Osteoblast (primary cell): ENCODE measurements around the gene MALRD1. TPM values are rescaled to one million over a fixed set of nuclear protein-coding genes. Genes with fewer than 3 reads are reported as not detected.

ENCODE experiments used
- DNase-seq: peaks from one replicate; pipeline ENCODE4 v3.0.0; 2011; ENCODE audit warnings: low spot score, mixed read lengths; ENCODE audit not compliant: insufficient read length; ENCODE audit errors: missing footprints
- H2AFZ ChIP-seq: 2 replicates; pipeline ENCODE4 v1.6.0; 2011; ENCODE audit warnings: mild to moderate bottlenecking, low read length
- H3K27ac ChIP-seq: 2 replicates; pipeline ENCODE4 v1.5.1; 2011; ENCODE audit warnings: mild to moderate bottlenecking, low read depth, low read length, moderate library complexity
- H3K27me3 ChIP-seq: 2 replicates; pipeline ENCODE4 v1.6.0; 2012; ENCODE audit warnings: mild to moderate bottlenecking, control low read depth, inconsistent platforms, low read length, moderate library complexity; ENCODE audit not compliant: insufficient read depth
- H3K36me3 ChIP-seq: 2 replicates; pipeline ENCODE4 v1.5.1; 2011; ENCODE audit warnings: mild to moderate bottlenecking, low read length, control low read depth, moderate library complexity; ENCODE audit not compliant: insufficient read depth
- H3K4me1 ChIP-seq: 2 replicates; pipeline ENCODE4 v1.5.1; 2011; ENCODE audit warnings: mild to moderate bottlenecking, low read length, control low read depth, moderate library complexity; ENCODE audit not compliant: insufficient read depth
- H3K4me2 ChIP-seq: 2 replicates; pipeline ENCODE4 v1.6.0; 2011; ENCODE audit warnings: mild to moderate bottlenecking, low read length; ENCODE audit not compliant: insufficient read depth
- H3K4me3 ChIP-seq: fragments of 200-600 bp; sonication (generic); 3 replicates; pipeline ENCODE4 v1.5.1; 2012; ENCODE audit warnings: mild to moderate bottlenecking, low read length, inconsistent platforms; ENCODE audit not compliant: insufficient read depth
- H3K79me2 ChIP-seq: 2 replicates; pipeline ENCODE4 v1.6.0; 2012; ENCODE audit warnings: mild to moderate bottlenecking, low read length, control low read depth, inconsistent platforms; ENCODE audit not compliant: insufficient read depth
- H3K9me3 ChIP-seq: 2 replicates; pipeline ENCODE4 v1.5.1; 2011; ENCODE audit warnings: low read depth, low read length, control low read depth
- H4K20me1 ChIP-seq: 2 replicates; pipeline ENCODE4 v1.6.0; 2012; ENCODE audit warnings: mild to moderate bottlenecking, low read length, control low read depth; ENCODE audit not compliant: insufficient read depth
- total RNA-seq: library from RNA; depleted of rRNA; stranded (reverse); fragments of >200 nt; gene quantifications from 2 replicates; pipeline ENCODE4 v1.2.3, GENCODE V29; 2012
- TF ChIP-seq, protein P1 (sequence below): IDR thresholded peaks from 2 replicates; pipeline ENCODE4 v1.5.1; 2011; ENCODE audit warnings: mild to moderate bottlenecking, low read depth, low read length, moderate library complexity; ENCODE audit errors: extremely low read depth

MALRD1 gene
- total RNA-seq, 1 donor = 2.9 TPM

DNA sequence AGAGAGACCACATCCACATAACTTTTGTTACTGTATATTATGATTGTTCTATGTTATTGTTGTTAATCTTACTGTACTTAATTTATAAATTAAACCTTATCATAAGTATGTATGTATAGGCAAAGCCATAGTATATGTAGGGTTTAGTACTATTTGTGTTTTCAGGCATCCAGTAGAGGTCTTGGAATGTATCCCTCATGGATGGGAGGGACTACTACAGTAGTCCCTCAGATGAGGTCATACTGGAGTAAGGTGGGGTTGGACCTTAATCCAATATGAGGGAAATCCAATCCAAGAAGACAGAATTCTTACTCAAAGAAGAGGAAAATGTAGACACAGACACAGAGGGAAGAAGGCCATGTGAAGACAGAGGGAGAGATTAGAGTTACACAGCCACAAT lies 34.1 kb upstream of the MALRD1 start:
- Histone ChIP-seq H3K4me3 (no peak overlapping the region), H3K27ac (no peak overlapping the region), H3K79me2 (no peaks in the 10 kb centered on the region), H3K27me3 (no peaks in the 10 kb centered on the region), H4K20me1 (no peaks in the 10 kb centered on the region), H2AFZ (no peak overlapping the region), H3K4me1 (no peaks in the 10 kb centered on the region), H3K4me2 (no peak overlapping the region), H3K36me3 (no peaks in the 10 kb centered on the region), H3K9me3 (no peaks in the 10 kb centered on the region)
- TF ChIP-seq, protein P1, sequence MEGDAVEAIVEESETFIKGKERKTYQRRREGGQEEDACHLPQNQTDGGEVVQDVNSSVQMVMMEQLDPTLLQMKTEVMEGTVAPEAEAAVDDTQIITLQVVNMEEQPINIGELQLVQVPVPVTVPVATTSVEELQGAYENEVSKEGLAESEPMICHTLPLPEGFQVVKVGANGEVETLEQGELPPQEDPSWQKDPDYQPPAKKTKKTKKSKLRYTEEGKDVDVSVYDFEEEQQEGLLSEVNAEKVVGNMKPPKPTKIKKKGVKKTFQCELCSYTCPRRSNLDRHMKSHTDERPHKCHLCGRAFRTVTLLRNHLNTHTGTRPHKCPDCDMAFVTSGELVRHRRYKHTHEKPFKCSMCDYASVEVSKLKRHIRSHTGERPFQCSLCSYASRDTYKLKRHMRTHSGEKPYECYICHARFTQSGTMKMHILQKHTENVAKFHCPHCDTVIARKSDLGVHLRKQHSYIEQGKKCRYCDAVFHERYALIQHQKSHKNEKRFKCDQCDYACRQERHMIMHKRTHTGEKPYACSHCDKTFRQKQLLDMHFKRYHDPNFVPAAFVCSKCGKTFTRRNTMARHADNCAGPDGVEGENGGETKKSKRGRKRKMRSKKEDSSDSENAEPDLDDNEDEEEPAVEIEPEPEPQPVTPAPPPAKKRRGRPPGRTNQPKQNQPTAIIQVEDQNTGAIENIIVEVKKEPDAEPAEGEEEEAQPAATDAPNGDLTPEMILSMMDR = no peak
- no peak for DNase-seq

DNA sequence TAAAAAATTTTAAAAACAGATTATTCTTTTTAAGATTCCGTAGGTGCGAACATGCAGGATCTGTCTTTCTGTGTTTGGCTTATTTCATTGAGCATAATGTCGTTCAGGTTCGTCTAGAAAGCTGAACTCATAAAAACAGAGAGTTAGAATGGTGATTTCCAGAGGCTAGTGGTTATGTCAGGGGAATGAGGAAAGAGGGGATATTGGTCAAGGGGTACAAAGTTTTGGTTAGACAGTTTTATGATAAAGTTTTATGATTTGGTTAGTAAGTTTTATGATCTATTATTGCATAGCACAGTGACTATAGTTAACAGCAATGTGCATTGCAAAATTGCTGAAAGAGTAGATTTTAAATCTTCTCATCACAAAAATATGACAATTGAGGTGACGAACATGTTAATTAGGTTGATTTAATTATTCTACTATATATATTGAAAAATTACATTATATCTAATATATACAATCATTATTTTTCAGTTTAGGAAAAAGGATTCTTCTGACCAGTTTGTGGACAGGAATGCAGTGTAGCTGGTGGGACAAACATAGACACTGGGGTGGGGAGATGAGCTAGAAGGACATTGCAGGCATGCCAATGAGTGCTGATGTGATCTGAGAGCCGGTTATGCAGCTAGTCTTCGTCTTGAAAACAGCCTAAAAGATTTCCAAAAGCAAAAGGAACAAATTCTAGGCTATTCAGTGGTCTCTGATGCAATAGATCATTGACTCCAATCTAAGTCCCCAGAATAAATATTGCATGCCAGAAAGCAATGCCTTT lies 31.3 kb upstream of the MALRD1 start:
- TF ChIP-seq, protein P1 = no peak
- no peaks in the 10 kb centered on the region for H3K79me2 ChIP-seq
- no peak overlapping the region for H2AFZ ChIP-seq
- H3K27ac ChIP-seq = no peak overlapping the region
- H3K9me3 ChIP-seq = no peaks in the 10 kb centered on the region
- no peak overlapping the region for H3K4me3 ChIP-seq
- H3K27me3 ChIP-seq = no peaks in the 10 kb centered on the region
- DNase-seq = no peak
- no peaks in the 10 kb centered on the region for H3K36me3 ChIP-seq
- H4K20me1 ChIP-seq = no peaks in the 10 kb centered on the region
- no peaks in the 10 kb centered on the region for H3K4me1 ChIP-seq
- H3K4me2 ChIP-seq = no peak overlapping the region

DNA sequence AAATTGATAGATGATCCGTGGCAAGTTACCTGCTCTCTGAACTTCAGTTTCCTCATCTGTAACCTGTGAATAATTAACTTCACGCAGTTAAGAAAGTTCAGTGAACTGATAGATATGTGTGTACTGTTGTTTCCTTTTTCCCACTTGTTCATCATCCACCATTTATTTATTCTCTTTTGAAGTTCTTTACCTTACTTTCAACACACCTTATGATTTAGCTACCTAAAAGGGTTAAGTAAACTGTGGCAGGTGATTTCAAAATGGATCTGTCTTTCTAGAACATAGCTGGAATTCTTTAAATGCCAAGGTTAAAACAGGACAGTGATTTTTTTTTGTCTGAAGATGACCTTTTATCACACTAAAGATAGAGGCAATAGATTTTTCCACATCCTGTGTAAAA lies 27.4 kb upstream of the MALRD1 start:
- TF ChIP-seq, protein P1 = no peak
- no peak overlapping the region for H3K4me2 ChIP-seq
- no peak for DNase-seq
- H3K27ac ChIP-seq = no peak overlapping the region
- H3K4me3 ChIP-seq = no peak overlapping the region
- H4K20me1 ChIP-seq = no peaks in the 10 kb centered on the region
- no peak overlapping the region for H2AFZ ChIP-seq
- no peaks in the 10 kb centered on the region for H3K4me1 ChIP-seq
- no peaks in the 10 kb centered on the region for H3K9me3 ChIP-seq
- no peaks in the 10 kb centered on the region for H3K27me3 ChIP-seq
- H3K79me2 ChIP-seq = no peaks in the 10 kb centered on the region
- no peaks in the 10 kb centered on the region for H3K36me3 ChIP-seq

DNA sequence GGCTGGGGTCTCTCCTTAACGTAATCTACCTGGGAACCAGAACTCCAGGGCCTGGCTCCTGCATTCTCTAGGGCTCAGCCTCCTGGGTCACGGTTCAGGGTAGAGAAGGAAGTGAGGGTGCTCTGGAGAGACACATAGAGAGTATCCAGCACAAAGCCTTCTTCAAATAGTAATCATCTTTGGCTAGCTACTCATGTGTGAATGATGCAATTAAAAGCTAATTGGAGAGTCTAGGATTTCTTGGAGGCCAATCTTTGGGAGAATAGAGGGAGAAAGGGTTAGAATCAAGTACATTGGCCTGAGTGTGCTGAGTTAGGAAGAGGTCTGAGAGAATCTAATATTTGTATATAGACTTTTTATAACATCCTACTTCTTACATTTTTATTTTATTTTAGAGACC lies 24.0 kb upstream of the MALRD1 start:
- Histone ChIP-seq H3K4me1 (no peaks in the 10 kb centered on the region), H3K79me2 (no peaks in the 10 kb centered on the region), H3K9me3 (no peaks in the 10 kb centered on the region), H3K36me3 (no peaks in the 10 kb centered on the region), H3K27me3 (no peaks in the 10 kb centered on the region), H3K4me3 (no peak overlapping the region), H3K27ac (no peak overlapping the region), H4K20me1 (no peaks in the 10 kb centered on the region), H2AFZ (no peak overlapping the region), H3K4me2 (no peak overlapping the region)
- DNase-seq = no peak
- TF ChIP-seq, protein P1 = no peak
